Ascending aorta (tissue), 2 donors: ENCODE measurements around the gene RIC1. TPM values are rescaled to one million over a fixed set of nuclear protein-coding genes. Genes with fewer than 3 reads are reported as not detected.

Experiments
- DNase-seq, 2 donors: peaks; one replicate each; pipeline ENCODE4 v3.0.0-alpha.2; 2019; ENCODE audit warnings: low spot score in 2 of 2
- H3K27ac ChIP-seq, 2 donors: fragments of 200-600 bp; sonication (generic); one replicate each; pipeline ENCODE4 v1.5.1; 2016 to 2017; ENCODE audit warnings: mild to moderate bottlenecking in 1 of 2
- H3K27me3 ChIP-seq: fragments of 200-600 bp; sonication (generic); one replicate; pipeline ENCODE4 v1.5.1; 2017
- H3K36me3 ChIP-seq, 2 donors: fragments of 200-600 bp; sonication (generic); one replicate each; pipeline ENCODE4 v1.5.1; 2016
- H3K4me1 ChIP-seq, 2 donors: fragments of 200-600 bp; sonication (generic); one replicate each; pipeline ENCODE4 v1.5.1; 2016 to 2017; ENCODE audit warnings: mild to moderate bottlenecking in 1 of 2
- H3K4me3 ChIP-seq, 2 donors: fragments of 200-600 bp; sonication (generic); one replicate each; pipeline ENCODE4 v1.5.1; 2016 to 2017; ENCODE audit warnings: mild to moderate bottlenecking in 1 of 2
- H3K9me3 ChIP-seq, 2 donors: fragments of 200-600 bp; sonication (generic); one replicate each; pipeline ENCODE4 v1.5.1; 2016
- intact Hi-C: fragments of 100-400 bp; cut with DNase I; formaldehyde crosslinking; loops from one replicate; pipeline ENCODE4 v1.15.1; 2023
- total RNA-seq: library from RNA; depleted of rRNA; stranded (reverse); fragments of >200 nt; gene quantifications from one replicate; pipeline ENCODE4 v1.1.0, GENCODE V29; 2016
- TF ChIP-seq, protein P1 (sequence below), 3 experiments: fragments of 200-600 bp in 2 of 3; fragments of 450-650 bp in 1 of 3; sonication (generic) in 2 of 3; IDR thresholded peaks; one replicate each; pipeline ENCODE4 v1.5.1; 2016 to 2019; ENCODE audit warnings: antibody characterized with exemption in 3 of 3, mild to moderate bottlenecking in 1 of 3, moderate library complexity in 1 of 3

RIC1 gene
- total RNA-seq, 1 donor from 2014 or later = 46.7 TPM

DNA sequence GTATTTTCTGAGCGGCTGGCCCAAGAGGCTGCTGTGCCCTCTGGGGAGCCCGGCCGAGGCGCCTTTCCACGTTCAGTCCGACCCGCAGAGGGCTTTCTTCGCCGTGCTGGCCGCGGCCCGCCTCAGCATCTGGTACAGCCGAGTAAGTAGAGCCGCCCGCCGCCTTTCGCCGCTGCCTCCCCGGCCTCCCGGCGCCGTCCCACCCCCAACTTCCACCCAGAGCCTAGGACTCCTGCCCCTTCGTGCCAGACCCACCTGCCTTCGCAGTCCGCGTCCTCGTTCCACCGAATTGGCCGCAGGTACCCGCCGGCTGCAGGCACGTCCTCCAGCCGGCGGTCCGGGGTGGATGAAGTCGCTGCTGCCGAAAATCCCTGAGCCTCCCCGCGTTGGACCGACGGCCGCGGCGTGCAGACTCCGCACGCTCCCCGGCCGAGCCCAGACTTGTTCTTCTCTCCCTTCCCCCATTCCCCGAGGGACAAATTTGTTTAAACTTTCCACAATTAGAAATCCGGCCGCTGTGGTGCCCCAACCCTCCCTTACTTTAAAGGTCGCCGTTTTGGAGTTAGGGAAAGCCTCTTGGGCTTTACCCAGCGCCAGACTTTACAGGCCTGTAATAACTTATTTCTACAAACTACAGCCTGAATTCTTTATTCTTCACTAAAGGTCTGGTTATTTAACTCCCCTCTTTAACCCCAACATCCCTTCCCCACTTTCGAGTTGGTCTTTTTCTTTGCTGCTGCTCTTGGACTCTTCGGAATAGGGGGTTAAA, 589 bp downstream of the RIC1 start:
- intact Hi-C loops = loop anchor here (2.0 to 10.0 kb wide), 7 partner anchors 115 to 952 kb away; partner anchors contain the start of genes CDC37L1, ERMP1, JAK2 and RCL1
- H3K4me3 ChIP-seq = peak overlapping the region; percentile 93 to 98
- no peaks in the 10 kb centered on the region for H3K27me3 ChIP-seq
- peaks cover 5 to 39% of the 10 kb centered on the region in 2 donors for H3K4me1 ChIP-seq
- H3K9me3 ChIP-seq = no peaks in the 10 kb centered on the region
- no peaks in the 10 kb centered on the region for H3K36me3 ChIP-seq
- TF ChIP-seq, protein P1, sequence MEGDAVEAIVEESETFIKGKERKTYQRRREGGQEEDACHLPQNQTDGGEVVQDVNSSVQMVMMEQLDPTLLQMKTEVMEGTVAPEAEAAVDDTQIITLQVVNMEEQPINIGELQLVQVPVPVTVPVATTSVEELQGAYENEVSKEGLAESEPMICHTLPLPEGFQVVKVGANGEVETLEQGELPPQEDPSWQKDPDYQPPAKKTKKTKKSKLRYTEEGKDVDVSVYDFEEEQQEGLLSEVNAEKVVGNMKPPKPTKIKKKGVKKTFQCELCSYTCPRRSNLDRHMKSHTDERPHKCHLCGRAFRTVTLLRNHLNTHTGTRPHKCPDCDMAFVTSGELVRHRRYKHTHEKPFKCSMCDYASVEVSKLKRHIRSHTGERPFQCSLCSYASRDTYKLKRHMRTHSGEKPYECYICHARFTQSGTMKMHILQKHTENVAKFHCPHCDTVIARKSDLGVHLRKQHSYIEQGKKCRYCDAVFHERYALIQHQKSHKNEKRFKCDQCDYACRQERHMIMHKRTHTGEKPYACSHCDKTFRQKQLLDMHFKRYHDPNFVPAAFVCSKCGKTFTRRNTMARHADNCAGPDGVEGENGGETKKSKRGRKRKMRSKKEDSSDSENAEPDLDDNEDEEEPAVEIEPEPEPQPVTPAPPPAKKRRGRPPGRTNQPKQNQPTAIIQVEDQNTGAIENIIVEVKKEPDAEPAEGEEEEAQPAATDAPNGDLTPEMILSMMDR (IDR thresholded peaks at IDR 0.05) = no peak
- H3K27ac ChIP-seq = peak overlapping the region; percentile 95 to 99
- DNase-seq = no peak

DNA sequence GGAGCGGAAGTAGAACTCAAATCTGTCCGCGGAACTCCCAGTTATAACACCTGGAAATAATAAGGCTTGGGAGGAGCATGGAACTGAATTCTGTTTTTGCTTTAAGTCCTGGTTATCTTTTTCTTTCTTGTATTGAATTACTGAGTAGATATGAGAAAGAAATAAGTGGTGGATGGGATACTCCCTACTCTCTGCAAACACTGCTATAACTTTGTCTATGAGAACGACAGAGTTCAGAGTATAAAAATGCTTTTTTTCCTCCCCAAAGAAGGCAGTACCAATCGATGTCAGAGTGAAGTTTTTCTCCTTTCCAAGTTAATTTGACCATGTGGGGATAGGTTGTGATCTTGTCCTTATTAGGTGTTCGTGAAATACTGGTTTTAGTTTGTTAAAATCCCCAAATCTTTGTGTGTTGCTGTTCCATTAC, 1.2 kb downstream of the RIC1 start:
- H3K27me3 ChIP-seq = no peaks in the 10 kb centered on the region
- peak overlapping the region; percentile 93 to 98 for H3K4me3 ChIP-seq
- no peak for DNase-seq
- peaks cover 5 to 35% of the 10 kb centered on the region in 2 donors for H3K4me1 ChIP-seq
- no peaks in the 10 kb centered on the region for H3K36me3 ChIP-seq
- intact Hi-C loops = loop anchor here (5.0 to 10.0 kb wide), 2 partner anchors 115 to 202 kb away; partner anchors contain the start of gene ERMP1
- peaks cover 0 to 1% of the 10 kb centered on the region in 2 donors for H3K9me3 ChIP-seq
- peak overlapping the region; percentile 95 to 99 for H3K27ac ChIP-seq
- TF ChIP-seq, protein P1 (IDR thresholded peaks at IDR 0.05) = no peak

DNA sequence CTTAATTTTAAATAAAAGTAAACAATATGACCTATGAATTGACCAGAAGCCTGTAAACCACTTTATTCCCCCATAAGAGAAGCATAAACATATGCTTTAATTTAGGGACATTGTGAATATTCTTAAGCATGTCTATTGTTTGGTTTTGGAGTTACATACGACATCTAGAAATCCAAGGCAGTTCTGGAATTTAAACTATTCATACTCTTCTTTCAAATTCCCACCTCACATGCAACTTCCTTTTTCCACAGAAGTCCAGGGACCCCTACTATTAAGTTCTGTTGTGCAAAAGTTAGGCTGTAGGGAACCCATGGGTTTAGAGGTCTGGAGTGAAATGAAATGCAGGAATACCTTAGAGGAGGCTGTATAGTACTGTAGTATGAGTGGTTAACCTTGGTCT, 2.1 kb downstream of the RIC1 start:
- Histone ChIP-seq H3K4me3 (peak overlapping the region; percentile 93 to 98), H3K27ac (no peak overlapping the region), H3K36me3 (no peaks in the 10 kb centered on the region), H3K9me3 (peaks cover 6 to 11% of the 10 kb centered on the region in 2 donors), H3K4me1 (peaks cover 5 to 28% of the 10 kb centered on the region in 2 donors), H3K27me3 (no peaks in the 10 kb centered on the region)
- TF ChIP-seq, protein P1 (IDR thresholded peaks at IDR 0.05) = no peak
- intact Hi-C loops = loop anchor here (5.0 to 10.0 kb wide), 2 partner anchors 114 to 201 kb away; partner anchors contain the start of gene ERMP1
- no peak for DNase-seq

DNA sequence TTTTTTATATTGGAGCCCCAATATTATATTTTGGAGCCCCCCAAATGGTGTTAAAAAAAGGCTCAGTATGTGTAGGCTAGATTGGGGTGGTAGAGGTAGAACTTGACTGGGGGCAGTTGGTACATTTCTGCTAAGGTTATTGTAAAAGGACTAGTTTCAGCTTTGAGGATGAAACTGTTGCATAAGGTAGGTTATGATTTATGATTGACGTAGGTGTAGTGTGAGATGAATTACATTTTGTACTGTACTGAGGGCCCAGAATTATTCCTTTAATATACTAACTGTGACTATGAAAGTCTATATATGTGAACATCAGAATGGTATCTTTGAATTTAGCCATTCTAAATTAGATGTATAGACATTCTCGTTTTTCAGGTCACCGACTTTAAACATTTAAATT, 3.6 kb downstream of the RIC1 start:
- no peak overlapping the region for H3K27ac ChIP-seq
- TF ChIP-seq, protein P1 (IDR thresholded peaks at IDR 0.05) = no peak
- DNase-seq = no peak
- intact Hi-C loops = loop anchor here (5.0 to 10.0 kb wide), 2 partner anchors 112 to 200 kb away; partner anchors contain the start of gene ERMP1
- no peaks in the 10 kb centered on the region for H3K27me3 ChIP-seq
- H3K4me1 ChIP-seq = peaks cover 0 to 14% of the 10 kb centered on the region in 2 donors
- H3K4me3 ChIP-seq = no peak overlapping the region
- H3K9me3 ChIP-seq = peaks cover 6 to 12% of the 10 kb centered on the region in 2 donors
- peaks cover 0 to 2% of the 10 kb centered on the region in 2 donors for H3K36me3 ChIP-seq

DNA sequence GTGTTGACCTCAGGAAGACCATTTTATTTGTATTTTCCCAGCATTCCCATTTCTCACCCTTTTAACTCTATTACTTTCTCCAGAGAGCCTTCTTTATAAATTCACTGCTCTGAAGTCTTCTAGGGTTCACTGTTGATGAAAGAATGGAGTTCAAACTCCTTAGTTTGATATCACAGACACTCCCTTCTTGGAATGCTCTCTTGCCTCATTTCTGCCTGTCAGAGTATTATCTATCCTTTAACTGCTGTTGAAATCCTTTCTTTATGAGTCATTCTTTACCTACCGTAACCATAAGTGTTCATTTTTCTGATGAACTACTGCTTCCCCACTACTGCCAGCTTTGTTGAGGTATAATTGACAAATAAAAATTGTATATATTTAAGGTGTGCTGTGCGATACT, 4.3 kb downstream of the RIC1 start:
- Histone ChIP-seq H3K27ac (no peak overlapping the region), H3K4me3 (no peak overlapping the region), H3K27me3 (no peaks in the 10 kb centered on the region), H3K4me1 (peaks cover 0 to 11% of the 10 kb centered on the region in 2 donors), H3K36me3 (peaks cover 0 to 2% of the 10 kb centered on the region in 2 donors), H3K9me3 (peaks cover 8 to 18% of the 10 kb centered on the region in 2 donors)
- intact Hi-C loops = loop anchor here (5.0 to 10.0 kb wide), 2 partner anchors 112 to 199 kb away; partner anchors contain the start of gene ERMP1
- TF ChIP-seq, protein P1 (IDR thresholded peaks at IDR 0.05) = no peak
- no peak for DNase-seq
